GM21786 (cell line): ENCODE results near the gene IFITM2.
"Not testable (repeated sequence)": the region's sequence is repeated elsewhere in the genome, so short reads cannot be mapped to it uniquely, and the experiment has no call there.

ENCODE experiments used
- ATAC-seq: cut with Tn5 transposase; IDR thresholded peaks from one replicate; pipeline ENCODE4 v1.9.1; 2021; ENCODE audit not compliant: unreplicated experiment

Gene IFITM2

GRCh38 chr11:307766-308708, at the start of gene IFITM2:
Gene IFITM2, plus strand, starts transcription at chr11:307816. Its CDS starts 377 bp downstream, at chr11:308193.
- not testable (repeated sequence) for ATAC-seq

DNA sequence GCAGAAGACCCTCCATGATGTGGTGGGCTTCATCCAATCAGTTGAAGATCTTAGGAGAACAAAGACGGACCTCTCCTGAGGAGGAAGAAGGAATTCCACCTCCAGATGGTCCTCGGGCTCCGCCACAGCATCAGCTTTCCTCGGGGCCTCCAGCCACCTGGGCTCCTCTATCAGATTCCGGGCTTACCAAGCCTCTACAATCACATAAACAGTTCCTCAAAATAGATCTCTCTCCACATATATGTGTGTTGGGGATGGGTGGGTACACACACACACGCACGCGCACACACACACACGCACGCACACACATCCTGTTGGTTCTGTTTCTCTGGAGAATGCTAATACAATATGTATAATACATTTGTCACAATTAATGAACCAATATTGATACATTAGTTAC, 48.2 kb upstream of the IFITM2 start:
- no peak for ATAC-seq

DNA sequence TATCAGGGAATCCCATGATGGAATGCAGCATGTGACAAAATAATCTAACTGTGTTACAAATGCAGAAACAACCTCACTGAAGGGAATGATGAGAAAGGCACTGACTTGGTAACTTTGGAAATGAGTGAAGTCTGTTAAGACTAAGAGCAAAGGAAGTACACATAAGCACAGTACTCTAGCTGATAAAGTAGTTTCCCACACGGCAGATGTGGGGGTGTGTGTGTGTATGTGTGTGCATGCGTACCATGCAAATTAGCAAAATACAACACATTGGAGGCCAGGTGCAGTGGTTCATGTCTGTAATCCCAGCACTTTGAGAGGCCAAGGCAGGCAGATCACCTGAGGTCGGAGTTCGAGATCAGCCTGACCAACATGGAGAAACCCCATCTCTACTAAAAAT, 46.0 kb upstream of the IFITM2 start:
- ATAC-seq, result no peak

GRCh38 chr11:266676-267439, 40.8 kb upstream of the IFITM2 start:
- ATAC-seq, result no peak

GRCh38 chr11:267491-267994, 40.1 kb upstream of the IFITM2 start:
- ATAC-seq, result peak; percentile 30

GRCh38 chr11:268716-269145, 38.9 kb upstream of the IFITM2 start:
- ATAC-seq, result peak; percentile 51

GRCh38 chr11:269146-269890, 38.3 kb upstream of the IFITM2 start:
- ATAC-seq, result peak; percentile 66

GRCh38 chr11:270451-271318, 36.9 kb upstream of the IFITM2 start:
- no peak for ATAC-seq

GRCh38 chr11:271319-271715, 36.3 kb upstream of the IFITM2 start:
- no peak for ATAC-seq

- ATAC-seq, result no peak
Measured at GRCh38 chr11:272195-272930, 35.3 kb upstream of the IFITM2 start.

- ATAC-seq, result no peak
Measured at GRCh38 chr11:272931-273198, 34.8 kb upstream of the IFITM2 start.

DNA sequence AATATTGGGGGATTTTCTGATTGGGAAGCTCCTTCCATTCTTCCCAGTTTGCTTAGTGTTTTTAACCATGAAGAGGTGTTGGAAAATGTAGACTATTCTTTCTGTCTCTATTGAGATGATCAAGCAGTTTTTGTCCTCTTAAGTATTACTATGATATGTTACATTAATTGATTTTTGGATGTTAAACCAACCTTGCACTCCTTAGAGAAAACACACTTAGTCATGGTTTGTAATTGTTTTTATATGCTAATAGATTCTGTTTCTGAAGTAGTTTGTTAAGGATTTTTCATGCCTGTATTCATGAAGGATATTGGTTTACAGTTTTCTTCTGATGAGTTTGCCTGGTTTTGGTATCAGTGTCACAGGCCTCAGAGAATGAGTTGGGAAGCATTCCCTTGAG, 31.4 kb upstream of the IFITM2 start:
- no peak for ATAC-seq

DNA sequence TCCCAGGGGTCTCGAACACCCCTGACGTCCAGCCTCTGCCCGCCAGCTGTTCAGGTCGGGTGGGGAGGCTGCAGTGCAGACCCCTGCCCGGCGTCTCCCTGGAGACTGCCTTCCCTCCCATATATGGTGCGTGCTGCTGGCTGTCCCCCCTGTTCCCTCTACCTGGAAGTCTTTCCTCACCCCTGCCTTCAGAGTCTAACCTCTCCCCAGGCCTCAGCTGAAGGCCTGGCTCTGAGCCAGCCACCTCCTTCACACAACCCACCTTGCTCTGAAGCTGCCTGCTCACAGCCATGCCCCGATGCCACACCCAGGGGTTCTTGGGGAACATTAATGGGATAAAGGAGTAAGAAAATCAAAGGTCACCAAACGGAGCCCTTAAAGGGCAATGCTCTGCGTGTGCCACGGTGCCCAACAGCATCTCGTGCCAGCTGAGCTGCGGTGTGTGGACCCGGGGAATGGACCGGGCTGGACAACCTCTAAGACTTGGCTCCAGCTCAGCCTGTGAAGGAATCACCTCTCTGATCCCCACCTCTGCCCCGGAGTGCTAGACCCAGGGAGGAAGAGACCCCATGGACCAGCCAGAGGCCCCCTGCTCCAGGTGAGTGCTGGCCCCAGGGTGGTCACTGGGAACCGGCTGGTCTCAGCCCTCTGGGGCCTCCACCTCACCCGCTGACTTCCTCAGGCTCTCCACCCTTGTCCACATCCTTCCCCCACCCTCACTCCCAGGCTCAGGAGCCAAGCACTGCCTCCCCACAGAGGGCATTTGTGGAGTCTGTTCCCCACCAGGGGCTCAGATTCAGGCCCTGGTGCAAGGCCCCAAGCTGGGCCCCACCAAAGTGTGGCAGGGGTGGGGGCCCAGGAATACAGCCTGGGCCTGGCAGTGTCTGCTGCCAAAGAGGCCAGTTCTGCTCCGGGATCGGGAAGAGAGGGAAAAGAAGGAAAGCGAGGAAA, 29.3 kb upstream of the IFITM2 start, which contains the start of gene NLRP6:
NLRP6 (plus strand) TSS at position 407 of the 951 bp plus-strand sequence; CDS start at position 570, 163 bp downstream.
- no peak for ATAC-seq

DNA sequence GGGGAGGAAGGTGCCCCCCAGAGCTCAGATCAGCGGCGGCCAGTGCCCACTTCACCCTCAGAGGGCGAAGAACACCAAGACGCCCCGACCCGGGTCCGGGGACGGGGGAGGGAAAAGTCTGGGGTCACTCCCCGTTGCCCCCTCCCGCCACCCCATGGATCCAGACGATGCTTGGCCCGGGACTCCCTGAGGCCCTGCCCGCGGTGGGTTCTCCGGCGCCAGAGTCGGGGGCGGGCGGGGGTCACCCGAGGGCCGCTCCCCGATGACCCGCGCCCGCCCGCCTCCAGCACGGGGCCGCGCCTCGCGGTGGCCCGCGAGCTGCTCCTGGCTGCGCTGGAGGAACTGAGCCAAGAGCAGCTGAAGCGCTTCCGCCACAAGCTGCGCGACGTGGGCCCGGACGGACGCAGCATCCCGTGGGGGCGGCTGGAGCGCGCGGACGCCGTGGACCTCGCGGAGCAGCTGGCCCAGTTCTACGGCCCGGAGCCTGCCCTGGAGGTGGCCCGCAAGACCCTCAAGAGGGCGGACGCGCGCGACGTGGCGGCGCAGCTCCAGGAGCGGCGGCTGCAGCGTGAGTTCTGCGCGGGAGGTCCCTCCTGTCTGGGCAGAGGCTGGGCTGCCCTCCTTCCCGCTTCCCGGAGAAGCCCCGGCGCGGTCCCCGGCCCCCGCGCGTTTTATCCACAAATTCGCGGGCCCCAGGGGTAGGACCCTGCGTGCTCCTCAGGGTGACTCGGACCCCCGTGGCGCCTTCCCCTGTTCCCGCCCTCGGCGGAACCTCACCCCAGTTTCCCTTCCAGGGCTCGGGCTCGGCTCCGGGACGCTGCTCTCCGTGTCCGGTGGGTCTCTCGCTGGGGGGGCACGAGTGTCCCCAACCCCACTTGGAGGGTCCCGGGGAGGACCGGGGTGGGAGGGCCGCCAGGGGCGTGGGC, 28.3 kb upstream of the IFITM2 start:
- ATAC-seq, result no peak

DNA sequence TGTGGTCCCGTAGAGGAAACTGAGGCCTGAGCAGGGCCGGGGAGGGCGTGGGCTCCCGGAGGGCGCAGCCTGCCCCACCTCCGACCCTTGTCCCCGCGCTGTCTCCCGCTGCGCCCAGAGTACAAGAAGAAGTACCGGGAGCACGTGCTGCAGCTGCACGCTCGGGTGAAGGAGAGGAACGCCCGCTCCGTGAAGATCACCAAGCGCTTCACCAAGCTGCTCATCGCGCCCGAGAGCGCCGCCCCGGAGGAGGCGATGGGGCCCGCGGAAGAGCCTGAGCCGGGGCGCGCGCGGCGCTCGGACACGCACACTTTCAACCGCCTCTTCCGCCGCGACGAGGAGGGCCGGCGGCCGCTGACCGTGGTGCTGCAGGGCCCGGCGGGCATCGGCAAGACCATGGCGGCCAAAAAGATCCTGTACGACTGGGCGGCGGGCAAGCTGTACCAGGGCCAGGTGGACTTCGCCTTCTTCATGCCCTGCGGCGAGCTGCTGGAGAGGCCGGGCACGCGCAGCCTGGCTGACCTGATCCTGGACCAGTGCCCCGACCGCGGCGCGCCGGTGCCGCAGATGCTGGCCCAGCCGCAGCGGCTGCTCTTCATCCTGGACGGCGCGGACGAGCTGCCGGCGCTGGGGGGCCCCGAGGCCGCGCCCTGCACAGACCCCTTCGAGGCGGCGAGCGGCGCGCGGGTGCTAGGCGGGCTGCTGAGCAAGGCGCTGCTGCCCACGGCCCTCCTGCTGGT, 27.5 kb upstream of the IFITM2 start:
- no peak for ATAC-seq

DNA sequence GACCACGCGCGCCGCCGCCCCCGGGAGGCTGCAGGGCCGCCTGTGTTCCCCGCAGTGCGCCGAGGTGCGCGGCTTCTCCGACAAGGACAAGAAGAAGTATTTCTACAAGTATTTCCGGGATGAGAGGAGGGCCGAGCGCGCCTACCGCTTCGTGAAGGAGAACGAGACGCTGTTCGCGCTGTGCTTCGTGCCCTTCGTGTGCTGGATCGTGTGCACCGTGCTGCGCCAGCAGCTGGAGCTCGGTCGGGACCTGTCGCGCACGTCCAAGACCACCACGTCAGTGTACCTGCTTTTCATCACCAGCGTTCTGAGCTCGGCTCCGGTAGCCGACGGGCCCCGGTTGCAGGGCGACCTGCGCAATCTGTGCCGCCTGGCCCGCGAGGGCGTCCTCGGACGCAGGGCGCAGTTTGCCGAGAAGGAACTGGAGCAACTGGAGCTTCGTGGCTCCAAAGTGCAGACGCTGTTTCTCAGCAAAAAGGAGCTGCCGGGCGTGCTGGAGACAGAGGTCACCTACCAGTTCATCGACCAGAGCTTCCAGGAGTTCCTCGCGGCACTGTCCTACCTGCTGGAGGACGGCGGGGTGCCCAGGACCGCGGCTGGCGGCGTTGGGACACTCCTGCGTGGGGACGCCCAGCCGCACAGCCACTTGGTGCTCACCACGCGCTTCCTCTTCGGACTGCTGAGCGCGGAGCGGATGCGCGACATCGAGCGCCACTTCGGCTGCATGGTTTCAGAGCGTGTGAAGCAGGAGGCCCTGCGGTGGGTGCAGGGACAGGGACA, 26.7 kb upstream of the IFITM2 start:
- no peak for ATAC-seq
